GM19455 (cell line): ENCODE measurements around the gene SLIT1.

ENCODE experiments used
- ATAC-seq: cut with Tn5 transposase; IDR thresholded peaks from one replicate; pipeline ENCODE4 v1.9.1; 2021; ENCODE audit not compliant: unreplicated experiment

Gene SLIT1

DNA sequence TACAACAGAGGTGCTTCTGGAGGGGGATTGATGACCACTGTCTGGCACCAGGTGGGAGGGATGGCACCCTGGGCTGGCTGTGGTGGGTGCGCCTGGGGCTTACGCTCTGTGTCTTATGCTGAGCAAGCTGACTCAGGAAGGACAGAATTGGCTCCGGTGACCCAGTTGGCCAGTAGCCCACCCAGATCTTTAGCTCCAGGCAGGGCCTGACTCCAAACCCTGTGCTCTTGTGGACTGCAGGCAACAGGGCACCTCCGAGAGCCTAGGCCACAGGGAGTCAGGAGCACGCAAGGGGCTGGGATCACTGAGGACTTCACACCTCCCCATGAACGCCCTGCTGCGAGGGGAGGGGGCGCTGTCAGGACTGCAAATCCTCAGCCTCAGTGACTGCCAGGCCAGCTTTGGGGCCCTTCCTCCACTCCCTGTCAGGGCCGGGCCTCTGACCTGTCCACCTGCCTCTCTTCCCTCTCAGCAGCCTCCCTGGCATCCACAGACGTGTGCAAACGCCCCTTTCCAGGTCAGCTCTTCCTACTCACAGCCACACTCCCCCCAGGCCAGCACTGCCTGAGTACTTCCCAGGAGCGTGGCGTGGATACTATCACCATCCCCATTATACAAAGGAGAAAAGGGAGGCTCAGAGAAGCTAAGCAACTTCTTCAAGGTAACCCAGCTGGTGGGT lies 118.7 kb downstream of the SLIT1 start:
- ATAC-seq, result no peak

DNA sequence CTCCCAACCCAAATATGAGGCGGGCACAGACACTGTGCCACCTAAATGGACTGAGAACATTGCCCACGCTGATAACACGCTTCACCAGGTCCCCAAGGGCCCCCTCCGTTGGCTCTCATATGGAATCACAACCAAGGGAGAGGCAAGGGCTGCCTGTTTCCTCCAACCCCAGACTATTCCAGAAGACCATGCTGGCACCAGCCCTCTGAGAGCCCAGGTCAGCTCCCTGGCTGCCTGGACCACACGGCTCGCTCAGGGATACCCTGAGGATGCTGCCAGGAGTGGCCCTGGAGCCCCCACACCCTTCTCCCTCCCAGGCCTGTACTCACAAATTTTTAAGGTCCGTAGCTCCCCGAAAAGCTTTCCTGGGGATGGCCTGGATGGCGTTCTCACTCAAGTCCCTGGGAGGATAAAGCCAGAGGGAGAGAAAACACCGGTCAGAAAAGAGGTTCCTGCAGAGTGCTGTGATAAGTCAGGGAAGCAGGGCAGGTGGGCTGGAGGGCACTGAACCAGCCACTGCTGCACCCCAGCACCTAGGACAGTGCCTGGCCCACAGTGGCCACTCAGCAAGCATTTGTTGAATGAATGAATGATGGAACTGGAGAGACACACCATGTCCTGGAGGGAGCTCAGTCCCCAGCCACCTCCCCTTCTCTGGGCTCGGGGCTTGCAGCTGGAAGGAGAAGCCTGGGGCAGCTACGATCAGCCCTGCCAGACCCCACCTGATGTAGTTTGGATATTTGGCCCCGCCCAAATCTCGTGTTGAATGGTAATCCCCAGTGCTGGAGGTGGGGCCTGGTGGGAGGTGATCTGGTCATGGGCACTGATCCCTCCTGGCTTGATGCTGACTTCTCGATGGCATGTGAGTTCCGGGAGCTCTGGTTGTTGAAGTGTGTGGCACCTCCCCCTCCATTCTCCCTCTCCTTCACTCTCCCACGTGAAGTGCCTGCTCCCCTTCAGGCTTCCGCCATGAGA lies 119.8 kb downstream of the SLIT1 start:
- ATAC-seq, result no peak

DNA sequence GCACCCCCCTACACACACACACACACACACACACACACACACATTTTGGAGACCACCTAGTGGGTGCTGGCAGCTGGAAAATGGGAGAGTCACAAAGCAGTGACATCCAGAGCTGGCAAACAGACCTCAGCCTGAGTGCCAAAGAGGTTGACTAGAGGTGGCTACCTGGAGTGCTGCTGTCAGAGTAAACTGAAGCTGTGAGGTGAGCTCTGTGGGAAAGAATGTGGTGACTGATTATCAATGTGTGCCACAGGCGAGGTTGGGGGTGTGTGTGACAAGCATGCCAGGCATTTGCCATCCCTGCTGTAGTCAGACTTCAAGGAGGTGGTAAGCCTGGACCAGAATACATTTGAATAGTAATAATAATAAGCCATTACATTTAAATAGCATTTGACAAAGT lies 120.6 kb downstream of the SLIT1 start:
- no peak for ATAC-seq

DNA sequence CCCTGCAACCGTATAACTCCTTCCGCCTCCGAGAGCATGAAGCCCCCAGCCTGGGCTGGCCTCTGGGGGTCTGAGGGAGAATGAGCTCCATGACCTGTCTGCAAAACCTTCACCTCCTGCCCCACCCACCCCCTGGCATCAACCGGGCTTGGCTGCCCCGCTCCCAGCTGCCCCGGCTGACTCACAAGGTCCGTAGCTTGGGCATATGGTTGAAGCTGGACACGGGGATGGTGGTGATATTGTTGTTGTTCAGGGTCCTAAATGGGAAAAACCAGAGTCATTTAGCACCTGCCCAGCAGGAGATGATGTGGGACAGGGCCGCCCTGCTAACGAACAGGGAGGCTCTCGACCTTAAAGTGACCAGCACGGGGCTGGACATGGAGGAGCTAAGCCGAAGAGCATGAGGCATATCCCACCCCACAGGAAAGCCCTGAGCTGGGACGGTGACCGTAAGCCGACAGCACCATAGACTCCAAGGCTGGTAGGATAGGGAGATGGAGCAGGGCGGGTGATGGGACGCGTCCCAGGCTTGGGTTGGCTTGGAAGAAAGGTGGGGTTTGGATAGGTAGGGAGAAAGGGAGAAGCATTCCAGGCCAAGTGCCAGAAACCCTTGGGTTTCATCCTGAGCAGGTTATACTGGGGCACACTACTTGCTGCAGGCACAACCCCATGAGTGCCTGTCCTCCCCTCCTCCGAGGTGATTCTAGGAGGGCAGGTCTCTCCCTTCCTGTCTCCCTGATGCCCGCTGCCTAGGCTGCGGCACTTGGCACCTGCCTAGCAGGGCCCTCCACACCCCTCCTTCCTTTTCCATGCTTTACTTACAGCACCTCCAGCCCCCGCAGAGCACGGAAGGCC lies 121.5 kb downstream of the SLIT1 start:
- no peak for ATAC-seq

DNA sequence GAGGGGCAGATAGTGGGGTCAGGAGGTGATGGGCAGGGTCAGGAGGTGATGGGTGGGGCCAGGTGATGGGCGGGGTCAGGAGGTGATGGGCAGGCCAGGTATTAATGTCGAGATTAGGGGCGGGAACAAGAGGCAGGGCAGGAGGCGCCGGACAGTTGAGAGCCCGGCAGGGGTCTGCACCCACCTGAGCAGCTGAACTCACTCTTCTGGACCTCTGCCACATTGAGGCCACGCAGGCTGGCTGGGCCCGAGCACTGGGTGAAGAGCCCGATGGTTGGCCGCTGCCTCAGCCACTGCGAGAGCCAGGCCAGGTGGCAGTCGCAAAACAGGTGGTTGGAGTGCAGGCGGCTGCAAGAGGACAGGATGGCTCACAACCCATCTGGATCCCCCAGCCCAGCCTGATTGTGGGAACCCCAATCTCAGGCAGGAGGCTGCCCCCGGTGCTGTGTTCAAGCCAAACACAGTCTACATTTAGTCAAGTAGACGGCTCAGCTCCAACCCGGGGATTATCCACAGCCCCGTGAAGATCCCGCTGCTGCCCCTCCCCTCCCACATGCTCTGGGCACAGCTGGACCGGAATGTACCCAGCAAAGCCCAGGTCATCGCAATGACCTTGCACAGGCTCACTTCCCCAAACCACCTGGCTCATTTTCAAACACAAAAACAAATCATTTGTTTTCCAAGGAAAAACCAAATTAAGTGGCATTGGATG lies 122.3 kb downstream of the SLIT1 start:
- no peak for ATAC-seq

DNA sequence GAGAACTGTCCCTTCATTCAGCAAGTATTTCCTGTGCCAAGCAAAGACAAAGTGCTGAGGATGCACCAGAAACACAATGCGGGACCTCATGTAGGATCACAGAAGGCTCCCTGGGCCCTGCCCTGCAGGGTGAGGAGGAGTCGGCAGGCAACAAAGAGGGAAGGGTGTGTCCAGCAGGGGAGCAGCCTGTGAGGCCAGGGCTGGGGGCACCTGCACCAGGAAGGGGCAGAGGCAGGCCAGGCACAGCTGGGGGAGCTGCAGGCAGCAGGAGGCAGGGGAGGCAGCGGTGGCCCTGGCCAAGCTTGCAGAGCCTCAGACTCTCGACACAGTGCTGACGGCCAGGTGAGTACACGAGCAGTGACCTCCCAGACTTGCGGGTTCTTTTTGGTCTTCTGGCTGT lies 123.3 kb downstream of the SLIT1 start:
- ATAC-seq, result no peak

DNA sequence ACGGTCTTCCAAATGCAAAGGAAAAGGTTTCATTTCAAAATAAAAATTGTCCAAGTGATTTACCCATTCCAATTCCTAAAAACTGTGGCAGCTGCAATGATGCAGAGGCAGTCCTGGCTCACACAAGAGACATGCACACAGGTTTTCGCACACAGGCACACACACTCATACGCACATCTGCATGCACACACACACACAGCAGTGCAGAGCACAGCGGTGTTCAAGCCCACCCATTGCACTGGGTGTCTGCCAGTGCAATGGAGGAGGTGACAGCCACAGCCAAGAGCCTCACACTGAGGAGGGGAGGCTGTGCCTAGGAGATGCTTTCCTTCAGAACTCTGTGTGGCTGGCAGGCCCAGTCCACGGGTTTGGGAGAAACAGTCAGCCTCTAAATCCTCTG lies 123.7 kb downstream of the SLIT1 start:
- no peak for ATAC-seq

DNA sequence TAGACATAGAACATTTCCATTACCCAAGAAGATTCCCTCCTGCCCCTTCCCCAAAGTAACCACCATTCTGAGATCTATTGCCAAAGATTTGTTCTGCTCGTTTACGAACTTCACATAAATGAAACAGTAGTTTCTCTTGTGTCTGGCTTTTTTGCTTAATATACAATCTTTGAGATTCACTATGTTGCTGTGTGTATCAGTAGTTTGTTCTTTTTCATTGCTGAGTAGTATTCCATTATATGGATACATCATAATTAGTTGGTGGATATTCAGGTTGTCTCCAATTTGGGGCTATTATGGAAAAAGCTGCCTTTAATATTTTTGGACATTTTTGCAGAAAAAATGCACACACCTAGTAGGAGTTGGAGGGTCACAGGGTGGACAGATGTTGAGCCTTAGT lies 124.3 kb downstream of the SLIT1 start:
- ATAC-seq, result no peak

DNA sequence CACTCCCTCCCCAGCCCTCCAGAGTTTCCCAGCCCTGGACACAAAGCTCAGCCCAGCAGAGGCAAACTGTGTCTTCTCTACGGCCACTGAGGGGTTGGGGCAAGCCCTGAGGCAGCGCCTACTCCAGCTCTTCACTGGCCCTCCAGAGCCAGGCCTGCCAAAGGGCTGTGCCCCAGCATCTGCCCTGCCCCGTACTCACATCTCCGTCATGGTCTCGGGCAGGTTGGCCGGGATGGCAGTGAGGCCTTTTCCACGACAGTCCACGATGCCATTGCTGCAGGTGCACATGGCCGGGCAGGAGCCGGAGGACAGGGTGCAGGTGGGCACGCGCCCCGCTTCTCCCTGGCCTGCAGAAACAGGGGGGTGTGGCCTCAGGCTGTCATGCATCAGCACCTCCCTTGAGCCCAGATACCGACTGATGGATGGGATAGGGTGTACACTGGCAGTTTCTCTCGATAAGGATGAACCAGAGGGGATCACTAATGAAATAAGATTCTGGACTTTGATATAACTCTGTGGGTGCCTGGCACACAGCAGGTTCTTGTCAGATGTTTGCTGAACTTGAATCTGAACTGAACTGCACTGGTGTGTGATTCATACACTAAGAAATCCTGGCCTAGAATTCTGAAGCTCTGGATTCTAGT lies 125.2 kb downstream of the SLIT1 start:
- no peak for ATAC-seq

DNA sequence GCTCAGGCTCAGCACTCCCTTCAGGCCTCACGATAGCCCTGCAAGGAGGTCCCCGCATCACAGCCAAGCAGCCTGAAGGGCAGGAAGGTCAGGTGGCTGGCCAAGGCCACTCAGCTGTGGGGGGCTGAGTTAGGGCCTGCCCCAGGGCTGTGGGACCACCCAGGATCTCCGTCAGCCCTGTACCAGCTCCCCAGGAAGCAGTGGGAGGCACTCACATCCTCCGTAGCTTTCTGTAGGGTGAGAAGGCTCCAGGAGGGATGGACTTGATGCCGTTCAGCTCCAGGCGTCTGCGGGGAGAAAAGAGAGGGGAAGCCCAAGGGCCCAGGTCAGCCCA lies 125.9 kb downstream of the SLIT1 start:
- no peak for ATAC-seq

DNA sequence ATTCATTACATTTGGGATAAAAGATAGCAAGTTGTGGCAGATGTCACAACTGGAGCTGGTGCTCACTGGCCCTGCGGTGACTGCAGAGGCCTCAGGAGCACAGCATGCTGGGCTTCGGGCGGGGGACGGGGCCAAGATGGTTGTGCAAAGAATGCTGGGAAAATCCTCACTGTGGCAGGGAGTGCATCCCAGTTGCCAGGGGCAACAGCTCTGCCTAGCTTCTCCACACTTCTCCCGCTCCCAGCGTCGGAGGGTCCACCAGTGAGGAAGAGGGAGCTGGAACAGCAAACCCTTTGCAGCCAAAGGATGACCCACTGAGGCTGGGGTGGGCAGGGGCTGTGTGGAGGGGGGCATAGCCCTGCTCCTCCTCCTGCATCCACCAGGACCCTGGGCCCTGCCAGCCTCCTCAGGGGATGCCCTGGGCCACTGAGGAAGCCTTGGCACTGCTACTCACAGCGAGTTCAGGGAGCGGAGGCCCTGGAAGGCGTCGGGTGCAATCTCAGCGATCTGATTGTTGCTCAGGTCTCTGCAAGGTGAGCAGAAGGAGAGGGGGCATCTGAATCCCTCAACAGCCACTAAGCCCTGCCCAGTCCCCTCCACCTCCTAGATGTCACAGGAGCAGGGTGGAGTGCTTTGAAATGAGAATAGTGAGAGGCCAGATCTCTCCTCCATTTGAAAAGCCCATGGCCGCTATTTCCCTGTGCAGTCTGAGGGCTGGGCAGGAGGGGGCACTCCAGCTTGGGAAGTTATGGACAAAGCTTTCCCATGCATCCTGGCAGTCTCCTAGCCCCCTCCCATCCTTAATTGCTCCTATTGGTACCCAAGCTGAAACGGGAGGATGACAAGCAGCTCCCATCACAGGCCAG lies 126.5 kb downstream of the SLIT1 start:
- no peak for ATAC-seq

DNA sequence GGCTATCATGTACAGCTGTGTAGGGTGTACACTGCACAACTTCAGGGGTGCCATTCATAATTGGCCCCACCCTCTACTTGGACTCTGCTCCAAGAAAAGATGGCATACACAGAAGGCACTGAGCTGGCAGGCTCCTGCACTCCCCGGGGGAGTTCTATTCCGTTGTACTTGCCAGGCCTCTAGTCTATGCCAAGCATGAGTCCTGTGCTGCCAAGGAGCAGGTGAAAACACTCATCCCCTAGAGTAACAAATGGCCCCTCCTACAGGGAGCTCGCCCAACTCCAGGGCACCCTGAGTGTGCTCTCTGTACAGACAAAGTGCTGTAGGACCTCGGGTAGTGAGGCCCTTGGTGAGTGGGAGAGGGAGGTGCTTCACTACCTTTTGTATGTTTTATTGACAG lies 127.2 kb downstream of the SLIT1 start:
- no peak for ATAC-seq

DNA sequence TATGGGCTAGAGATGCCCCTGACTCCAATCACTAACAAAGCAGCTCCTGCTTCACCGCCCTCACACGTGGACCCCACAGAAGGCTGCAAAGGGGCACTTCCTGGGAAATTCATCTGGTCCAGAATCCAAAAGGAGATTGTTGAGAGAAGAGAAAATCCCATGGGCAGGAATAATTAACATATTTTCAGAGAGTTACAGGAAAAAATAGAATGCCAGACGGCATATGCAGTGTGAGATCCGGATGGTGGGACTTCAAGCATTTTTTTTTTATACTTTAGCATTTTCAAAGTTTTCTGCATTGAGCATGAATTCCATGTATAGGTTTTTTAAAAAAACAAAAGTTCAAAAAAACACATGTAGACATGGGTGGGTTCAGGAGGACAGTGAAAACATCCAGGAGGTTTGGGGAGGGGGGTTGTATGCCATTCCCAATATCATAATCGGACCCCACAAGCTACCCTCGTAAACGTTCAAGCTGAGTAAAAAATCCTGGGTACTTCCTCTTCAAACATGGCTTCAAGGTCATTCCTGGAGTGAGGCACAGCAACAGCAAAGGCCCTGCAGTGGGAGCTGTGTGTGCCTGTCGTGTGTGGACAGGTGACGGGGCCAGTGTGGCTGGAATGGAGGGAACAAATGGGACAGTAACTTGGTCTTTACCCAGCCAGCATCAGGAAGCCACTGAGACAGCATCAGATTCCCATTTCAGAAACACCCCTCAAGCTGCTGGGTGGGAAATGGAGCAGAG lies 128.1 kb downstream of the SLIT1 start:
- ATAC-seq, result no peak

DNA sequence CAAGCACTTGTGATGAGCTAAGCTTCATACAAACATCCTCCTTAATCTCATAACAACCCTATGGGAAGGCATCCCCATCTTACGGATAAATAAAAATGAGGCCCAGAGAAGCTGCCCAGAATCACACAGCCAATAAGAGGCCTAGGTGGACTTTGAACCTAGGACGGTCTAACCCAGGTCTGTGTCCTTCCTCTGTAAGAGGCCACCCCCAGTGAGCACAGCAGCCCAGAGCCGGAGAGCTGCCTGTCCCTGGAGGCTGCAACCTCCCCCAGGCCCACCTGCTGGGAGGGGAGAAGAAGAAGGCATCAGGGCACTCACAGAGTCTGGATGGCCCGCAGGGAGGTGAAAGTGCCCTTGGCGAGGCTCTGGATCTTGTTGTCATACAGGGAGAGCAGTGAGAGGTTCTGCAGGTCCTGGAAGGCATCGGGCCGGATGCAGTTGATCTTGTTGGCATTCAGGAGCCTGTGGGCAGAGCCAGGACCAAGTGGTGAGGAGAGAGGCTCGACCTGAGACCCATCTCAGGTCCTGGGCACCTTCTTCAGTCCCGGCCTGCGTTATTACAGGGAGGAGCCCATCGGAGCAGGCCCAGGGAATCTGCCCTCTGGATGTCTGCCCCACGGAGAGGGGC lies 129.6 kb downstream of the SLIT1 start:
- no peak for ATAC-seq

DNA sequence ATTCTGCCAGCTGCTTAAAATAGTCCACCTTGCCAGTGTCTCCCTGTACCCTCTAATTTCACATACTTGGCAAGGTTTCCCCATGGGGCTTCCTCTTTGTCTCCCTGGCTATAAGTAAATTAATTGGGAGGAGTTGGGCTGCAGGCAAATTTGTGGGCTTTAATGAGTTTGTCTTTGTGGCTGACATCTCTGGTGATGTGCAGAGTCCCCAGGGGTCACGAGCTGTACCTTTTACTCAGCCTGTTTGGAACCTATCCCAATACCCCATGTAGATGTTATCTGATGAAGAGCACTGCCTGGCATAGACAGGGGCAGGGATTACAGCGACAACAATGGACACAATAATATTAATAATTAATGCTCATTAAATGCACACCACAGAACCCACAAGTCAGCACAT lies 132.5 kb downstream of the SLIT1 start:
- no peak for ATAC-seq

DNA sequence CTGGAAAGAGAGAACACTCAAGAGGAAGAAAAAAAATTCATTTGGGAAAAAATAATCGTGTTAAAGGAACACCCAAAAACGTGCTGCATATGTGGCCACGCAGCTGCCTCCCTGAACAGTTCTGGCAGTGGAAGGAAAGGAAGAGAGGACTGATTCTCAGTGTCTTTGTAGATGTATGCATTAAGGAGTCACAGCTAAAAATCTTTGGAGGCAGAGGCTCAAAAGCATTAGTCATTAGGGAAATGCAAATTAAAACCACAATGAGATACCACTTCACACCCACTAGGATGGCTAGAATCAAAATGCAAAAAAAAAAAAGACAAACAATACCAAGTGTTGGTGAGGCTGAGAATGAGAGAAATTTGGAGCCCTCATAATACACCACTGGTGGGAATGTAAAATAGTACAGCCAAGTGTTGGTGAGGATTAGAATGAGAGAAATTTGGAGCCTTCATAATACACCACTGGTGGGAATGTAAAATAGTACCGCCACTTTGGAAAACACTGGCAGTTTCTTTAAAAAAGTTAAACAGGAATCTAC lies 134.7 kb downstream of the SLIT1 start:
- ATAC-seq, result no peak

DNA sequence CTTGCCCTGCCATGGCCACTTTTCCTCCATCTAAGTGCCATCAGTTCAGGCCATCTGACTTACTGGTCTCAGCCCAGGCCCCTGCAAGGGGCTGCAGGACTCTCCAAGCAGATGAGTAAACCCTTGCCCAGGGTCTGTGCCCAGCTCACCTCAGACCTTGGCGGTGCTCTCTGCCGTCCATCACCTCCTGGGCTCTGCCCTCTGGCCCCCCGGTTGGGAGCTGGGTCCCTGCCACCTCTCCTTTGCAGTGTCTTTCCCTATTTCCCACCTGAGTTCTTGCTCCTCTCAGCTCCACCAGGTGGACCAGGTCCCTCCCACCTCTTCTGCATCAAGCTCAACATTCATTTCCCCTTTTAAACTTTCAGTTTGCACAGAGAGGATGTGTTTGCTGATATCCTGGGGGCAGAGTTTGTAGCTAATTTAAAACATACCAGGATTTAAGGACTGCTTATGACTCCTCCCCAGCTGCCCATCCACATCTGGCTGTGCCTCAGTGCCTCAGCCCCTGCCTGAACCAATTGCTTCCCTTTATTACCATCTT lies 135.5 kb downstream of the SLIT1 start:
- no peak for ATAC-seq

DNA sequence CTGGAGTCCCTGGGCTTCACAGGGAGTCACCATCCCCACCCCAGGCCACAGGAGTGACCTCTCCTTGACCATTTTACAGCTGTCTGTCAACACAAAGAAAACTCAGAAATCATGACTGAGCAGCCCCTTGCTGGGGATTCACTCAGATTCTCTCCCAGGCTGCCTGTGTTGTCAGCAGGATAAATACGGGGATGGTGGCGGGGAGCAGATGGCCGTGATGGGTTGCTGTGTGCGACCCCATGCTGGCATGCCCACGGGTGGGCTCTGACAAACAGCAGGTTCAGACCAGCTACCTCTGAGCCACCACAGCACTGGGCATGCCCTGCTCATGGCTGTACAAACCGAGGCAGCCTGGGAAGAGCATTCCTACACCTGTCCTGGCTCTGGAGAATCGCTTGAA lies 136.1 kb downstream of the SLIT1 start:
- ATAC-seq, result no peak
